Measurements from ENCODE around the gene ACOXL. TPM values are rescaled to one million over a fixed set of nuclear protein-coding genes. Genes with fewer than 3 reads are reported as not detected.

ACOXL gene
- total and polyA plus RNA-seq, 9 of the 15 experiments (the other 6 are each of a cell fraction or from before 2014, with no cell fraction given): 0.31 to 0.56 TPM; not detected in 7

- TF ChIP-seq, protein P1, sequence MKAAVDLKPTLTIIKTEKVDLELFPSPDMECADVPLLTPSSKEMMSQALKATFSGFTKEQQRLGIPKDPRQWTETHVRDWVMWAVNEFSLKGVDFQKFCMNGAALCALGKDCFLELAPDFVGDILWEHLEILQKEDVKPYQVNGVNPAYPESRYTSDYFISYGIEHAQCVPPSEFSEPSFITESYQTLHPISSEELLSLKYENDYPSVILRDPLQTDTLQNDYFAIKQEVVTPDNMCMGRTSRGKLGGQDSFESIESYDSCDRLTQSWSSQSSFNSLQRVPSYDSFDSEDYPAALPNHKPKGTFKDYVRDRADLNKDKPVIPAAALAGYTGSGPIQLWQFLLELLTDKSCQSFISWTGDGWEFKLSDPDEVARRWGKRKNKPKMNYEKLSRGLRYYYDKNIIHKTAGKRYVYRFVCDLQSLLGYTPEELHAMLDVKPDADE (conservative IDR thresholded peaks at IDR 0.05; ENCODE audit: control insufficient read depth, low read depth, low read length): no peak
- TF ChIP-seq ZEB2 (IDR thresholded peaks at IDR 0.05) (no peak), ARID3B (CRISPR knock-in tag; IDR thresholded peaks at IDR 0.05; ENCODE audit: borderline replicate concordance) (no peak)
- TF ChIP-seq, protein P2, sequence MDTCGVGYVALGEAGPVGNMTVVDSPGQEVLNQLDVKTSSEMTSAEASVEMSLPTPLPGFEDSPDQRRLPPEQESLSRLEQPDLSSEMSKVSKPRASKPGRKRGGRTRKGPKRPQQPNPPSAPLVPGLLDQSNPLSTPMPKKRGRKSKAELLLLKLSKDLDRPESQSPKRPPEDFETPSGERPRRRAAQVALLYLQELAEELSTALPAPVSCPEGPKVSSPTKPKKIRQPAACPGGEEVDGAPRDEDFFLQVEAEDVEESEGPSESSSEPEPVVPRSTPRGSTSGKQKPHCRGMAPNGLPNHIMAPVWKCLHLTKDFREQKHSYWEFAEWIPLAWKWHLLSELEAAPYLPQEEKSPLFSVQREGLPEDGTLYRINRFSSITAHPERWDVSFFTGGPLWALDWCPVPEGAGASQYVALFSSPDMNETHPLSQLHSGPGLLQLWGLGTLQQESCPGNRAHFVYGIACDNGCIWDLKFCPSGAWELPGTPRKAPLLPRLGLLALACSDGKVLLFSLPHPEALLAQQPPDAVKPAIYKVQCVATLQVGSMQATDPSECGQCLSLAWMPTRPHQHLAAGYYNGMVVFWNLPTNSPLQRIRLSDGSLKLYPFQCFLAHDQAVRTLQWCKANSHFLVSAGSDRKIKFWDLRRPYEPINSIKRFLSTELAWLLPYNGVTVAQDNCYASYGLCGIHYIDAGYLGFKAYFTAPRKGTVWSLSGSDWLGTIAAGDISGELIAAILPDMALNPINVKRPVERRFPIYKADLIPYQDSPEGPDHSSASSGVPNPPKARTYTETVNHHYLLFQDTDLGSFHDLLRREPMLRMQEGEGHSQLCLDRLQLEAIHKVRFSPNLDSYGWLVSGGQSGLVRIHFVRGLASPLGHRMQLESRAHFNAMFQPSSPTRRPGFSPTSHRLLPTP (IDR thresholded peaks at IDR 0.05; ENCODE audit: borderline replicate concordance, extremely low read depth, insufficient read length): no peak
These were observed 62.6 kb downstream of the ACOXL start (continued) for GRCh38 chr2:110794951-110795350.

Measured in K562 (cell line).